K562 (cell line): ENCODE measurements around the gene NEU3. TPM values are rescaled to one million over a fixed set of nuclear protein-coding genes. Genes with fewer than 3 reads are reported as not detected.

Experiments used
- ARID2 ChIP-seq: fragments of 450-650 bp; IDR thresholded peaks from 2 replicates; pipeline ENCODE4 v1.6.1; 2017; ENCODE audit warnings: antibody characterized with exemption, mild to moderate bottlenecking
- C11orf30 ChIP-seq: fragments of 450-650 bp; IDR thresholded peaks from 2 replicates; pipeline ENCODE4 v1.6.1; 2016; ENCODE audit warnings: low read depth, mild to moderate bottlenecking
- E2F1 ChIP-seq: sonication (generic); formaldehyde crosslinking; IDR thresholded peaks from 2 replicates; pipeline ENCODE4 v1.8.1; 2023; ENCODE audit warnings: mild to moderate bottlenecking, missing genetic modification reagents, moderate library complexity
- HMG20A ChIP-seq: fragments of 450-650 bp; formaldehyde crosslinking; conservative IDR thresholded peaks from 2 replicates; pipeline ENCODE4 v1.4.0; 2020; ENCODE audit warnings: mild to moderate bottlenecking, mixed read lengths
- MTA2 ChIP-seq: fragments of 450-650 bp; IDR thresholded peaks from 2 replicates; pipeline ENCODE4 v1.6.1; 2016; ENCODE audit warnings: low read depth
- POU5F1 ChIP-seq: fragments of 150-350 bp; IDR thresholded peaks from 2 replicates; pipeline ENCODE4 v1.6.1; 2014; ENCODE audit warnings: borderline replicate concordance, low read length, low read depth, mild to moderate bottlenecking; ENCODE audit not compliant: partially characterized antibody
- ZNF277 ChIP-seq: fragments of 250-450 bp; sonication (Bioruptor Pico); IDR thresholded peaks from 2 replicates; pipeline ENCODE4 v1.8.0; 2022; ENCODE audit warnings: inconsistent platforms, mild to moderate bottlenecking, moderate library complexity, borderline replicate concordance
- ZNF3 ChIP-seq: fragments of 250-450 bp; sonication (Bioruptor Pico); IDR thresholded peaks from 2 replicates; pipeline ENCODE4 v1.5.0; 2021; ENCODE audit warnings: mild to moderate bottlenecking, moderate library complexity
- polyA plus RNA-seq, 8 experiments: library from polyadenylated mRNA; depleted of rRNA in 4 of 8; stranded (reverse) in 5 of 8; unstranded in 3 of 8; fragments of >200 nt; fragmentation: Nextera tagmentation in 2 of 8; fragmentation: Illumina TruSeq in 1 of 8; extraction: Ambion mirVana in 2 of 8; extraction: Trizol in 1 of 8; gene quantifications; 2 replicates each; pipeline versions ENCODE4 v1.2.1 to v1.2.3, GENCODE V29; 2011 to 2014; ENCODE audit warnings: inconsistent platforms in 1 of 8, missing spikeins in 1 of 8
- total RNA-seq, 7 experiments: library from RNA; depleted of rRNA in 6 of 7; stranded (reverse); fragments of >200 nt in 6 of 7; fragmentation: Illumina TruSeq in 2 of 7; extraction: Trizol in 2 of 7; gene quantifications; 2 replicates each; pipeline versions ENCODE4 v1.2.1 to v1.2.3, GENCODE V29; 2011 to 2021; ENCODE audit warnings: low replicate concordance in 1 of 7
- TF ChIP-seq, protein P1 (sequence below): fragments of 250-450 bp; sonication (Bioruptor Pico); IDR thresholded peaks from 2 replicates; pipeline ENCODE4 v1.8.0; 2022; ENCODE audit warnings: moderate library complexity, mild to moderate bottlenecking, inconsistent platforms
- TF ChIP-seq, protein P2 (sequence below), 2 experiments: fragments of 150-350 bp in 1 of 2; IDR thresholded peaks; 2 replicates each; pipeline ENCODE4 v1.6.1; 2012 to 2016; ENCODE audit warnings: low read depth in 2 of 2, low read length in 2 of 2, mild to moderate bottlenecking in 1 of 2, moderate library complexity in 1 of 2

NEU3 gene
- total and polyA plus RNA-seq, 9 of the 15 experiments (the other 6 are each of a cell fraction or from before 2014, with no cell fraction given) = 6.2 to 41.3 (median 31.1) TPM

DNA sequence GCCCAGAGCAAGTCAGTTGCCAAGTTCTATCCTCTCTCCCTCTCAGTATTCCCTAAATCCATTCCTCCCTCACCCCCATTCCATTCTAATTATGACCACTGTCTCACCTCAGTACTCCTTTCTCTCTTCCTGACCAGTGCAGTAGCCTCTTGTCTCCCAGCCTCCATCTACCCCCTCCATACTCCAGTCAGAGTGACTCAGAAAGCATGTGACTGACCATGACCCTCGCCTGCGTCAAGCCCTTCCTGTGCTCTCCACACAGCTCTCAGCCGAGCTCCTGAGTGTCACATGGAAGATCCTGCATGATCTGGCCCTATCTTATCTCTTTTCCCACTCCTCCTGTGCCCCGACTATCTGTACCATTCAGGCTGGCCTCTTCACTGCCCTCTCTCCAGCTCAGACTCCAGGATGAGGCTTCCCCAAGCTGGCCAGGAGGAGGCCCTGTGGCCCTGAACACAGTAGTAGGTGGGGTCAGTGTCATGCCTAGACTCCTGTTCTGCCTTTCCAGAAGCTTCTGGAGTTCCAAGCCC is 42.6 kb downstream of the NEU3 start (continued):
- no peak for TF ChIP-seq ZNF277 (CRISPR knock-in tag)
- TF ChIP-seq MTA2 = peak; percentile 96
- TF ChIP-seq POU5F1 = no peak
- TF ChIP-seq, protein P1, sequence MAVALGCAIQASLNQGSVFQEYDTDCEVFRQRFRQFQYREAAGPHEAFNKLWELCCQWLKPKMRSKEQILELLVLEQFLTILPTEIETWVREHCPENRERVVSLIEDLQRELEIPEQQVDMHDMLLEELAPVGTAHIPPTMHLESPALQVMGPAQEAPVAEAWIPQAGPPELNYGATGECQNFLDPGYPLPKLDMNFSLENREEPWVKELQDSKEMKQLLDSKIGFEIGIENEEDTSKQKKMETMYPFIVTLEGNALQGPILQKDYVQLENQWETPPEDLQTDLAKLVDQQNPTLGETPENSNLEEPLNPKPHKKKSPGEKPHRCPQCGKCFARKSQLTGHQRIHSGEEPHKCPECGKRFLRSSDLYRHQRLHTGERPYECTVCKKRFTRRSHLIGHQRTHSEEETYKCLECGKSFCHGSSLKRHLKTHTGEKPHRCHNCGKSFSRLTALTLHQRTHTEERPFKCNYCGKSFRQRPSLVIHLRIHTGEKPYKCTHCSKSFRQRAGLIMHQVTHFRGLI (CRISPR knock-in tag) = peak; percentile 43; the same call in 1 of the 2 replicates
- peak; percentile 19; the same call in 1 of the 2 replicates for TF ChIP-seq C11orf30
- no peak for TF ChIP-seq HMG20A (CRISPR knock-in tag)
- TF ChIP-seq E2F1 = no peak
- no peak for TF ChIP-seq ARID2
- TF ChIP-seq, protein P2, sequence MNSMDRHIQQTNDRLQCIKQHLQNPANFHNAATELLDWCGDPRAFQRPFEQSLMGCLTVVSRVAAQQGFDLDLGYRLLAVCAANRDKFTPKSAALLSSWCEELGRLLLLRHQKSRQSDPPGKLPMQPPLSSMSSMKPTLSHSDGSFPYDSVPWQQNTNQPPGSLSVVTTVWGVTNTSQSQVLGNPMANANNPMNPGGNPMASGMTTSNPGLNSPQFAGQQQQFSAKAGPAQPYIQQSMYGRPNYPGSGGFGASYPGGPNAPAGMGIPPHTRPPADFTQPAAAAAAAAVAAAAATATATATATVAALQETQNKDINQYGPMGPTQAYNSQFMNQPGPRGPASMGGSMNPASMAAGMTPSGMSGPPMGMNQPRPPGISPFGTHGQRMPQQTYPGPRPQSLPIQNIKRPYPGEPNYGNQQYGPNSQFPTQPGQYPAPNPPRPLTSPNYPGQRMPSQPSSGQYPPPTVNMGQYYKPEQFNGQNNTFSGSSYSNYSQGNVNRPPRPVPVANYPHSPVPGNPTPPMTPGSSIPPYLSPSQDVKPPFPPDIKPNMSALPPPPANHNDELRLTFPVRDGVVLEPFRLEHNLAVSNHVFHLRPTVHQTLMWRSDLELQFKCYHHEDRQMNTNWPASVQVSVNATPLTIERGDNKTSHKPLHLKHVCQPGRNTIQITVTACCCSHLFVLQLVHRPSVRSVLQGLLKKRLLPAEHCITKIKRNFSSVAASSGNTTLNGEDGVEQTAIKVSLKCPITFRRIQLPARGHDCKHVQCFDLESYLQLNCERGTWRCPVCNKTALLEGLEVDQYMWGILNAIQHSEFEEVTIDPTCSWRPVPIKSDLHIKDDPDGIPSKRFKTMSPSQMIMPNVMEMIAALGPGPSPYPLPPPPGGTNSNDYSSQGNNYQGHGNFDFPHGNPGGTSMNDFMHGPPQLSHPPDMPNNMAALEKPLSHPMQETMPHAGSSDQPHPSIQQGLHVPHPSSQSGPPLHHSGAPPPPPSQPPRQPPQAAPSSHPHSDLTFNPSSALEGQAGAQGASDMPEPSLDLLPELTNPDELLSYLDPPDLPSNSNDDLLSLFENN (IDR thresholded peaks at IDR 0.05; ENCODE audit: low read depth in 2 of 2, low read length in 2 of 2) = peak in 1 of 2 experiments; percentile 90; a peak in 2 of 4 replicates
- TF ChIP-seq ZNF3 (CRISPR knock-in tag) = no peak
